Neural cell (in vitro differentiated cells): ENCODE data around the gene RNF182. TPM values are rescaled to one million over a fixed set of nuclear protein-coding genes. Genes with fewer than 3 reads are reported as not detected.

ENCODE experiments used
- H2AFZ ChIP-seq: fragments of 200-600, 300-800 bp; sonication (generic), shearing (Covaris generic); 2 replicates; pipeline ENCODE4 v1.6.0; 2014; ENCODE audit warnings: low read depth, mild to moderate bottlenecking, antibody characterized with exemption, low read length, moderate library complexity
- H3F3A ChIP-seq: fragments of 200-600 bp; shearing (Covaris generic); 2 replicates; pipeline ENCODE4 v1.6.1; 2016; ENCODE audit warnings: mild to moderate bottlenecking, moderate library complexity, mixed read lengths, antibody characterized with exemption, low read length; ENCODE audit not compliant: insufficient read depth, poor library complexity, severe bottlenecking
- H3K27ac ChIP-seq: fragments of 200-600, 300-800 bp; sonication (generic), shearing (Covaris generic); 2 replicates; pipeline ENCODE4 v1.5.1; 2014; ENCODE audit warnings: mild to moderate bottlenecking, low read length, moderate library complexity
- H3K27me3 ChIP-seq: fragments of 300-800, 200-600 bp; sonication (generic), shearing (Covaris generic); 2 replicates; pipeline ENCODE4 v1.6.0; 2014; ENCODE audit warnings: mild to moderate bottlenecking, low read depth, low read length, moderate library complexity; ENCODE audit not compliant: insufficient read depth
- H3K36me3 ChIP-seq: fragments of 300-800, 200-600 bp; sonication (generic), shearing (Covaris generic); 2 replicates; pipeline ENCODE4 v1.5.1; 2014; ENCODE audit warnings: mild to moderate bottlenecking, antibody characterized with exemption, low read length, moderate library complexity; ENCODE audit not compliant: insufficient read depth
- H3K4me2 ChIP-seq: fragments of 300-800, 200-600 bp; sonication (generic), shearing (Covaris generic); 2 replicates; pipeline ENCODE4 v1.6.0; 2014; ENCODE audit warnings: mild to moderate bottlenecking, low read length
- H3K4me3 ChIP-seq: fragments of 300-800, 200-600 bp; sonication (generic), shearing (Covaris generic); 2 replicates; pipeline ENCODE4 v1.5.1; 2014; ENCODE audit warnings: mild to moderate bottlenecking, low read length, moderate library complexity
- H3K79me2 ChIP-seq: fragments of 200-600 bp; shearing (Covaris generic); replicated peaks from 2 replicates; pipeline ENCODE4 v1.6.0; 2014; ENCODE audit warnings: mild to moderate bottlenecking, low read length, moderate library complexity; ENCODE audit not compliant: insufficient read depth
- H3K9ac ChIP-seq: fragments of 300-800, 200-600 bp; sonication (generic), shearing (Covaris generic); 2 replicates; pipeline ENCODE4 v1.6.1; 2016; ENCODE audit warnings: mild to moderate bottlenecking, low read length, mixed read lengths
- H3K9me2 ChIP-seq: fragments of 200-600 bp; shearing (Covaris generic); 2 replicates; pipeline ENCODE4 v1.6.1; 2016; ENCODE audit warnings: mild to moderate bottlenecking, low read length, mixed read lengths; ENCODE audit not compliant: insufficient read depth
- H3K9me3 ChIP-seq: fragments of 200-600, 300-800 bp; sonication (generic), shearing (Covaris generic); 2 replicates; pipeline ENCODE4 v1.6.1; 2016; ENCODE audit warnings: mild to moderate bottlenecking, mixed run types, low read length, moderate library complexity, mixed read lengths
- H4K20me1 ChIP-seq: fragments of 200-600 bp; shearing (Covaris generic); 2 replicates; pipeline ENCODE4 v1.6.1; 2016; ENCODE audit warnings: mild to moderate bottlenecking, mixed run types; ENCODE audit not compliant: insufficient read depth
- EP300 ChIP-seq: fragments of 450-650 bp; conservative IDR thresholded peaks from 2 replicates; pipeline ENCODE4 v1.6.1; 2014; ENCODE audit warnings: antibody characterized with exemption, mild to moderate bottlenecking, moderate library complexity; ENCODE audit not compliant: poor library complexity, severe bottlenecking
- EZH2 ChIP-seq: fragments of 200-600, 300-800 bp; shearing (Covaris generic), sonication (generic); IDR thresholded peaks from 2 replicates; pipeline ENCODE4 v1.6.1; 2014; ENCODE audit warnings: antibody characterized with exemption, low read length, borderline replicate concordance, mild to moderate bottlenecking; ENCODE audit not compliant: insufficient read depth, poor library complexity, severe bottlenecking
- MXI1 ChIP-seq: fragments of 450-650 bp; conservative IDR thresholded peaks from 2 replicates; pipeline ENCODE4 v1.6.1; 2014; ENCODE audit warnings: antibody characterized with exemption, mild to moderate bottlenecking; ENCODE audit not compliant: poor library complexity, severe bottlenecking
- POLR2AphosphoS5 ChIP-seq: IDR thresholded peaks from 2 replicates; pipeline ENCODE4 v1.6.1; 2012
- RAD21 ChIP-seq: fragments of 450-650 bp; conservative IDR thresholded peaks from 2 replicates; pipeline ENCODE4 v1.6.1; 2014; ENCODE audit warnings: antibody characterized with exemption, mild to moderate bottlenecking, moderate library complexity
- SMC3 ChIP-seq: fragments of 450-650 bp; conservative IDR thresholded peaks from 2 replicates; pipeline ENCODE4 v1.6.1; 2014; ENCODE audit warnings: antibody characterized with exemption, mild to moderate bottlenecking, moderate library complexity; ENCODE audit not compliant: poor library complexity
- TAF1 ChIP-seq: IDR thresholded peaks from 2 replicates; pipeline ENCODE4 v1.6.1; 2012; ENCODE audit warnings: low read depth
- polyA plus RNA-seq: library from polyadenylated mRNA; depleted of rRNA; stranded (reverse); fragments of >200 nt; gene quantifications from 2 replicates; pipeline ENCODE4 v1.2.3, GENCODE V29; 2014
- TF ChIP-seq, protein P1 (sequence below): IDR thresholded peaks from 2 replicates; pipeline ENCODE4 v1.6.1; 2012; ENCODE audit warnings: borderline replicate concordance
- TF ChIP-seq, protein P2 (sequence below): fragments of 450-650 bp; IDR thresholded peaks from 2 replicates; pipeline ENCODE4 v1.5.1; 2014; ENCODE audit warnings: antibody characterized with exemption, mild to moderate bottlenecking, moderate library complexity; ENCODE audit not compliant: poor library complexity, severe bottlenecking

RNF182 gene
- polyA plus RNA-seq, 1 donor from 2014 or later, result 8.0 TPM

DNA sequence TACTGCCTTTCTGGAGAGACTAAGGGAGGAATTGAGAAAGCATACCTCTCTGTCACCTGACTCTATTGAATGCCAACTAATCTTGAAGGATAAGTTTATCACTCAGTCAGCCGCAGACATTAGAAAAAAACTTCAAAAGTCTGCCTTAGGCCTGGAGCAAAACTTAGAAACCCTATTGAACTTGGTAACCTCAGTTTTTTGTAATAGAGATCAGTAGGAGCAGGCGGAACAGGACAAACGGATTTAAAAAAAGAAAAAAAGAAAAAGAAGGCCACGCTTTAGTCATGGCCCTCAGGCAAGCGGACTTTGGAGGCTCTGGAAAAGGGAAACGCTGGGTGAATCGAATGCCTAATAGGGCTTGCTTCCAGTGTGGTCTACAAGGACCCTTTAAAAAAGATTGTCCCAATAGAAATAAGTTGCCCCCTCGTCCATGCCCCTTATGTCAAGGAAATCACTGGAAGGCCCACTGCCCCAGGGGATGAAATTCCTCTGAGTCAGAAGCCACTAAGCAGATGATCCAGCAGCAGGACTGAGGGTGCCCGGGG lies 43.1 kb upstream of the RNF182 start:
- no peak overlapping the region for H3K4me2 ChIP-seq
- H4K20me1 ChIP-seq, result no peaks in the 10 kb centered on the region
- H3K27ac ChIP-seq, result no peak overlapping the region
- no peaks in the 10 kb centered on the region for H3K9me2 ChIP-seq
- no peaks in the 10 kb centered on the region for H3F3A ChIP-seq
- no peak overlapping the region for H3K4me3 ChIP-seq
- H3K9ac ChIP-seq, result no peak overlapping the region
- H3K27me3 ChIP-seq, result no peaks in the 10 kb centered on the region
- H3K79me2 ChIP-seq, result no peaks in the 10 kb centered on the region
- TF ChIP-seq, protein P1, sequence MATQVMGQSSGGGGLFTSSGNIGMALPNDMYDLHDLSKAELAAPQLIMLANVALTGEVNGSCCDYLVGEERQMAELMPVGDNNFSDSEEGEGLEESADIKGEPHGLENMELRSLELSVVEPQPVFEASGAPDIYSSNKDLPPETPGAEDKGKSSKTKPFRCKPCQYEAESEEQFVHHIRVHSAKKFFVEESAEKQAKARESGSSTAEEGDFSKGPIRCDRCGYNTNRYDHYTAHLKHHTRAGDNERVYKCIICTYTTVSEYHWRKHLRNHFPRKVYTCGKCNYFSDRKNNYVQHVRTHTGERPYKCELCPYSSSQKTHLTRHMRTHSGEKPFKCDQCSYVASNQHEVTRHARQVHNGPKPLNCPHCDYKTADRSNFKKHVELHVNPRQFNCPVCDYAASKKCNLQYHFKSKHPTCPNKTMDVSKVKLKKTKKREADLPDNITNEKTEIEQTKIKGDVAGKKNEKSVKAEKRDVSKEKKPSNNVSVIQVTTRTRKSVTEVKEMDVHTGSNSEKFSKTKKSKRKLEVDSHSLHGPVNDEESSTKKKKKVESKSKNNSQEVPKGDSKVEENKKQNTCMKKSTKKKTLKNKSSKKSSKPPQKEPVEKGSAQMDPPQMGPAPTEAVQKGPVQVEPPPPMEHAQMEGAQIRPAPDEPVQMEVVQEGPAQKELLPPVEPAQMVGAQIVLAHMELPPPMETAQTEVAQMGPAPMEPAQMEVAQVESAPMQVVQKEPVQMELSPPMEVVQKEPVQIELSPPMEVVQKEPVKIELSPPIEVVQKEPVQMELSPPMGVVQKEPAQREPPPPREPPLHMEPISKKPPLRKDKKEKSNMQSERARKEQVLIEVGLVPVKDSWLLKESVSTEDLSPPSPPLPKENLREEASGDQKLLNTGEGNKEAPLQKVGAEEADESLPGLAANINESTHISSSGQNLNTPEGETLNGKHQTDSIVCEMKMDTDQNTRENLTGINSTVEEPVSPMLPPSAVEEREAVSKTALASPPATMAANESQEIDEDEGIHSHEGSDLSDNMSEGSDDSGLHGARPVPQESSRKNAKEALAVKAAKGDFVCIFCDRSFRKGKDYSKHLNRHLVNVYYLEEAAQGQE, result no peak
- TF ChIP-seq EZH2 (no peak), EP300 (no peak), TAF1 (no peak), SMC3 (no peak), POLR2AphosphoS5 (no peak), RAD21 (no peak), MXI1 (no peak)
- TF ChIP-seq, protein P2, sequence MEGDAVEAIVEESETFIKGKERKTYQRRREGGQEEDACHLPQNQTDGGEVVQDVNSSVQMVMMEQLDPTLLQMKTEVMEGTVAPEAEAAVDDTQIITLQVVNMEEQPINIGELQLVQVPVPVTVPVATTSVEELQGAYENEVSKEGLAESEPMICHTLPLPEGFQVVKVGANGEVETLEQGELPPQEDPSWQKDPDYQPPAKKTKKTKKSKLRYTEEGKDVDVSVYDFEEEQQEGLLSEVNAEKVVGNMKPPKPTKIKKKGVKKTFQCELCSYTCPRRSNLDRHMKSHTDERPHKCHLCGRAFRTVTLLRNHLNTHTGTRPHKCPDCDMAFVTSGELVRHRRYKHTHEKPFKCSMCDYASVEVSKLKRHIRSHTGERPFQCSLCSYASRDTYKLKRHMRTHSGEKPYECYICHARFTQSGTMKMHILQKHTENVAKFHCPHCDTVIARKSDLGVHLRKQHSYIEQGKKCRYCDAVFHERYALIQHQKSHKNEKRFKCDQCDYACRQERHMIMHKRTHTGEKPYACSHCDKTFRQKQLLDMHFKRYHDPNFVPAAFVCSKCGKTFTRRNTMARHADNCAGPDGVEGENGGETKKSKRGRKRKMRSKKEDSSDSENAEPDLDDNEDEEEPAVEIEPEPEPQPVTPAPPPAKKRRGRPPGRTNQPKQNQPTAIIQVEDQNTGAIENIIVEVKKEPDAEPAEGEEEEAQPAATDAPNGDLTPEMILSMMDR, result no peak
- no peaks in the 10 kb centered on the region for H3K36me3 ChIP-seq
- no peak overlapping the region for H2AFZ ChIP-seq
- H3K9me3 ChIP-seq, result no peaks in the 10 kb centered on the region

DNA sequence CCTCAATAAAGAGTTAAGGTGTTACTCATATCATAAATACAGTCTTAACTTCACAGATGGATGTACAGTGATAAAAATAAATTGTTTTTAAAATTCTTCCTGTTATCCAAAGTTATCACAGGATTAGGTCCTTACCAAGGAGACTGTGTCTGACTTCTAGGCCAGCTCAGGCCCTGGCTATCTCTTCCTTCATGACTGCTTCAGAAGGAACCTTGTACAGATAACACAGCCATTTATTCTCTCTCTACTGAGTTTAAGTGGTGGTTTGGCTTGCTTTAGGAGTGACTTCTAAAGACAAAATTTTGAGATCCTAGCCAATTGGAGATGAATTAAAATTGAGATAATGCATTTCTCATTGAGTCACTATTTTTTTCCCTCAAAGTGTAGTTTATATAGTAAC lies 40.8 kb upstream of the RNF182 start:
- Histone ChIP-seq H3K4me2 (no peak overlapping the region), H3K9ac (no peak overlapping the region), H3K9me3 (no peaks in the 10 kb centered on the region), H3K4me3 (no peak overlapping the region), H4K20me1 (no peaks in the 10 kb centered on the region), H3F3A (no peaks in the 10 kb centered on the region), H3K27ac (no peak overlapping the region), H2AFZ (no peak overlapping the region), H3K27me3 (no peaks in the 10 kb centered on the region), H3K79me2 (no peaks in the 10 kb centered on the region), H3K36me3 (no peaks in the 10 kb centered on the region), H3K9me2 (no peaks in the 10 kb centered on the region)
- no peak for TF ChIP-seq TAF1
- TF ChIP-seq RAD21, result no peak
- TF ChIP-seq, protein P1, result no peak
- no peak for TF ChIP-seq EP300
- no peak for TF ChIP-seq SMC3
- no peak for TF ChIP-seq EZH2
- TF ChIP-seq MXI1, result no peak
- TF ChIP-seq POLR2AphosphoS5, result no peak
- TF ChIP-seq, protein P2, result no peak
